Nephron (organoid): Measurements from ENCODE around the gene GPRASP2.
A peak's percentile ranks its signal among the peaks of the same experiment; 100 is the strongest.
"Not testable (repeated sequence)": the region's sequence is repeated elsewhere in the genome, so short reads cannot be mapped to it uniquely, and the experiment has no call there.

Experiments used
- H3K27ac Mint-ChIP-seq, 3 experiments: 2 replicates each; pipeline ENCODE4 v1.8.0; 2020; ENCODE audit warnings: mixed read lengths in 3 of 3, mild to moderate bottlenecking in 2 of 3, moderate library complexity in 1 of 3
- H3K27me3 Mint-ChIP-seq: 2 replicates; pipeline ENCODE4 v1.8.0; 2021; ENCODE audit warnings: low read depth, mild to moderate bottlenecking, moderate library complexity, mixed read lengths
- H3K36me3 Mint-ChIP-seq: 2 replicates; pipeline ENCODE4 v1.8.0; 2020; ENCODE audit warnings: low read depth, mixed read lengths
- H3K4me1 Mint-ChIP-seq: 2 replicates; pipeline ENCODE4 v1.8.0; 2020; ENCODE audit warnings: mixed read lengths
- H3K4me3 Mint-ChIP-seq, 3 experiments: 2 replicates each; pipeline ENCODE4 v1.8.0; 2020; ENCODE audit warnings: mild to moderate bottlenecking in 3 of 3, mixed read lengths in 3 of 3, moderate library complexity in 2 of 3
- H3K9me3 Mint-ChIP-seq: 2 replicates; pipeline ENCODE4 v1.8.0; 2020; ENCODE audit warnings: mixed read lengths
- TF ChIP-seq, protein P1 (sequence below), 3 experiments: fragments of 200-600 bp; sonication (generic); IDR thresholded peaks; one replicate each; pipeline ENCODE4 v1.5.0; 2021; ENCODE audit warnings: antibody characterized with exemption in 3 of 3; ENCODE audit not compliant: unreplicated experiment in 3 of 3

Gene GPRASP2

GRCh38 chrX:102712216-102712966 lies at the start of gene GPRASP2:
GPRASP2 (plus strand) TSS chrX:102712448; CDS start chrX:102714870, 2,422 bp downstream.
- Mint-ChIP-seq H3K9me3 (peaks cover 15% of the 10 kb centered on the region), H3K36me3 (peaks cover 17% of the 10 kb centered on the region), H3K27ac (peak within 1 kb of the TSS; percentile 94 to 98 (median 95)), H3K27me3 (no peaks in the 10 kb centered on the region), H3K4me3 (peak within 1 kb of the TSS; percentile 96 to 98 (median 97)), H3K4me1 (peaks cover 7% of the 10 kb centered on the region)
- TF ChIP-seq, protein P1, sequence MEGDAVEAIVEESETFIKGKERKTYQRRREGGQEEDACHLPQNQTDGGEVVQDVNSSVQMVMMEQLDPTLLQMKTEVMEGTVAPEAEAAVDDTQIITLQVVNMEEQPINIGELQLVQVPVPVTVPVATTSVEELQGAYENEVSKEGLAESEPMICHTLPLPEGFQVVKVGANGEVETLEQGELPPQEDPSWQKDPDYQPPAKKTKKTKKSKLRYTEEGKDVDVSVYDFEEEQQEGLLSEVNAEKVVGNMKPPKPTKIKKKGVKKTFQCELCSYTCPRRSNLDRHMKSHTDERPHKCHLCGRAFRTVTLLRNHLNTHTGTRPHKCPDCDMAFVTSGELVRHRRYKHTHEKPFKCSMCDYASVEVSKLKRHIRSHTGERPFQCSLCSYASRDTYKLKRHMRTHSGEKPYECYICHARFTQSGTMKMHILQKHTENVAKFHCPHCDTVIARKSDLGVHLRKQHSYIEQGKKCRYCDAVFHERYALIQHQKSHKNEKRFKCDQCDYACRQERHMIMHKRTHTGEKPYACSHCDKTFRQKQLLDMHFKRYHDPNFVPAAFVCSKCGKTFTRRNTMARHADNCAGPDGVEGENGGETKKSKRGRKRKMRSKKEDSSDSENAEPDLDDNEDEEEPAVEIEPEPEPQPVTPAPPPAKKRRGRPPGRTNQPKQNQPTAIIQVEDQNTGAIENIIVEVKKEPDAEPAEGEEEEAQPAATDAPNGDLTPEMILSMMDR (IDR thresholded peaks at IDR 0.05; ENCODE audit: unreplicated experiment in 3 of 3), result no peak

DNA sequence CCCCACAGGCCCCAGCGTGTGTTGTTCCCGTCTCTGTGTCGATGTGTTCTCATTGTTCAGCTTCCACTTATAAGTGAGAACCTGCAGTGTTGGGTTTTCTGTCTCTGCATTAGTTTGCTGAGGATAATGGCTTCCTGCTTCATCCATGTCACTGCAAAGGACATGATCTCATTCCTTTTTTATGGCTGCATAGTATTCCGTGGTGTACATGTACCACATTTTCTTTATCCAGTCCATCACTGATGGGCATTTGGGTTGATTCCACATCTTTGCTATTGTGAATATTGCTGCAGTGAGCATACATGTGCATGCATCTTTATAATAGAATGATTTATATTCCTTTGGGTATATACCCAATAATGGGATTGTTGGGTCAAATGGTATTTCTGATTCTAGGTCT lies 48.4 kb upstream of the GPRASP2 start:
- not testable (repeated sequence) for H3K27me3 Mint-ChIP-seq, H3K4me1 Mint-ChIP-seq, H3K27ac Mint-ChIP-seq, H3K4me3 Mint-ChIP-seq
- H3K36me3 Mint-ChIP-seq, result peaks cover 60% of the 10 kb centered on the region
- H3K9me3 Mint-ChIP-seq, result peaks cover 44% of the 10 kb centered on the region

DNA sequence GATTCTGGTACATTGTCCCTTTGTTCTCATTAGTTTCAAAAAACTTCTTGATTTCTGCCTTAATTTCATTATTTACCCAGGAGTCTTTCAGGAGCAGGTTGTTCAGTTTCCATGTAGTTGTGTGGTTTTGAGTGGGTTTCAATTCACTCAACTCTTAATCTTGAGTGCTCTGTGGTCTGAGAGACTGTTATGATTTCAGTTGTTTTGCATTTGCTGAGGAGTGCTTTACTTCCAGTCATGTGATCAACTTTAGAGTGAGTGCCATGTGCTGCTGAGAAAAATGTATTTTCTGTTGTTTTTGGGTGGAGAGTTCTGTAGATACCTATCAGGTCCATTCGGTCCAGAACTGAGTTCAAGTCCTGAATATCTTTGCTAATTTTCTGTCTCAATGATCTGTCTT lies 45.2 kb upstream of the GPRASP2 start:
- H3K4me3 Mint-ChIP-seq, H3K4me1 Mint-ChIP-seq, H3K27ac Mint-ChIP-seq, H3K27me3 Mint-ChIP-seq: not testable (repeated sequence)
- Mint-ChIP-seq H3K9me3 (peaks cover 55% of the 10 kb centered on the region), H3K36me3 (peaks cover 69% of the 10 kb centered on the region)

- Mint-ChIP-seq H3K27ac (no peak overlapping the region), H3K27me3 (no peaks in the 10 kb centered on the region), H3K9me3 (peaks cover 48% of the 10 kb centered on the region), H3K36me3 (peaks cover 52% of the 10 kb centered on the region), H3K4me3 (no peak overlapping the region), H3K4me1 (no peaks in the 10 kb centered on the region)
- TF ChIP-seq, protein P1 (IDR thresholded peaks at IDR 0.05; ENCODE audit: unreplicated experiment in 3 of 3), result no peak
Observed at GRCh38 chrX:102669526-102669925, 42.7 kb upstream of the GPRASP2 start.

- H3K9me3 Mint-ChIP-seq, result peaks cover 37% of the 10 kb centered on the region
- TF ChIP-seq, protein P1 (IDR thresholded peaks at IDR 0.05; ENCODE audit: unreplicated experiment in 3 of 3), result no peak
- no peak overlapping the region for H3K4me3 Mint-ChIP-seq
- no peaks in the 10 kb centered on the region for H3K27me3 Mint-ChIP-seq
- no peaks in the 10 kb centered on the region for H3K4me1 Mint-ChIP-seq
- peaks cover 38% of the 10 kb centered on the region for H3K36me3 Mint-ChIP-seq
- no peak overlapping the region for H3K27ac Mint-ChIP-seq
Observed at GRCh38 chrX:102672856-102673255, 39.4 kb upstream of the GPRASP2 start.

- H3K27me3 Mint-ChIP-seq, H3K27ac Mint-ChIP-seq, H3K4me1 Mint-ChIP-seq, H3K4me3 Mint-ChIP-seq: not testable (repeated sequence)
- Mint-ChIP-seq H3K36me3 (peaks cover 41% of the 10 kb centered on the region), H3K9me3 (peaks cover 47% of the 10 kb centered on the region)
Observed at GRCh38 chrX:102677479-102677878, 34.8 kb upstream of the GPRASP2 start.

- no peaks in the 10 kb centered on the region for H3K27me3 Mint-ChIP-seq
- peaks cover 64% of the 10 kb centered on the region for H3K9me3 Mint-ChIP-seq
- no peaks in the 10 kb centered on the region for H3K4me1 Mint-ChIP-seq
- TF ChIP-seq, protein P1 (IDR thresholded peaks at IDR 0.05; ENCODE audit: unreplicated experiment in 3 of 3), result no peak
- no peak overlapping the region for H3K27ac Mint-ChIP-seq
- H3K4me3 Mint-ChIP-seq, result no peak overlapping the region
- peaks cover 58% of the 10 kb centered on the region for H3K36me3 Mint-ChIP-seq
Observed at GRCh38 chrX:102684772-102685520, 27.3 kb upstream of the GPRASP2 start.
